DND-41 (cell line): Measurements from ENCODE around the gene EXT2.

Source experiments
- ATAC-seq: fragments of 200-7000 bp; cut with Tn5 transposase; 3 replicates; pipeline ENCODE4 v1.9.1; 2021; ENCODE audit warnings: low read depth; ENCODE audit not compliant: insufficient read depth
- DNase-seq: peaks from one replicate; pipeline ENCODE4 v3.0.0-alpha.2; 2020
- H2AFZ ChIP-seq: 2 replicates; pipeline ENCODE4 v1.6.0; 2012; ENCODE audit warnings: low read depth, low read length
- H3K27ac ChIP-seq: 2 replicates; pipeline ENCODE4 v1.5.1; 2012; ENCODE audit warnings: low read length, inconsistent platforms
- H3K27me3 ChIP-seq: fragments of 200-600 bp; sonication (generic); 2 replicates; pipeline ENCODE4 v1.6.0; 2012; ENCODE audit warnings: low read length, mild to moderate bottlenecking, inconsistent platforms; ENCODE audit not compliant: insufficient read depth, poor library complexity
- H3K36me3 ChIP-seq: 2 replicates; pipeline ENCODE4 v1.5.1; 2012; ENCODE audit warnings: low read length, inconsistent platforms; ENCODE audit not compliant: insufficient read depth
- H3K4me1 ChIP-seq: 2 replicates; pipeline ENCODE4 v1.5.1; 2012; ENCODE audit warnings: mild to moderate bottlenecking, low read length; ENCODE audit not compliant: insufficient read depth
- H3K4me2 ChIP-seq: 2 replicates; pipeline ENCODE4 v1.6.0; 2012; ENCODE audit warnings: mild to moderate bottlenecking, moderate library complexity, low read length, inconsistent platforms; ENCODE audit not compliant: insufficient read depth
- H3K4me3 ChIP-seq, 2 experiments: fragments of 200-600 bp in 1 of 2; shearing (Covaris generic) in 1 of 2; 2 replicates each; pipeline ENCODE4 v1.5.1; 2012 to 2016; ENCODE audit warnings: inconsistent platforms in 2 of 2, low read length in 2 of 2, mild to moderate bottlenecking in 2 of 2, low read depth in 1 of 2, moderate library complexity in 1 of 2
- H3K79me2 ChIP-seq: 2 replicates; pipeline ENCODE4 v1.6.0; 2012; ENCODE audit warnings: low read length, inconsistent platforms; ENCODE audit not compliant: insufficient read depth
- H3K9ac ChIP-seq: 2 replicates; pipeline ENCODE4 v1.6.0; 2012; ENCODE audit warnings: low read depth, mild to moderate bottlenecking, inconsistent platforms, low read length, moderate library complexity
- H3K9me3 ChIP-seq: 2 replicates; pipeline ENCODE4 v1.5.1; 2012; ENCODE audit warnings: low read length, moderate library complexity, mild to moderate bottlenecking, inconsistent platforms; ENCODE audit not compliant: insufficient read depth, severe bottlenecking
- H4K20me1 ChIP-seq: 2 replicates; pipeline ENCODE4 v1.6.0; 2012; ENCODE audit warnings: low read length; ENCODE audit not compliant: insufficient read depth
- EZH2 ChIP-seq: IDR thresholded peaks from 3 replicates; pipeline ENCODE4 v1.6.1; 2012; ENCODE audit warnings: borderline replicate concordance, low read depth, mild to moderate bottlenecking, moderate library complexity, low read length, inconsistent platforms; ENCODE audit not compliant: severe bottlenecking
- TF ChIP-seq, protein P1 (sequence below): IDR thresholded peaks from 2 replicates; pipeline ENCODE4 v1.5.1; 2012; ENCODE audit warnings: borderline replicate concordance, low read length, moderate library complexity, mild to moderate bottlenecking; ENCODE audit not compliant: poor library complexity, severe bottlenecking; ENCODE audit errors: extremely low read depth

The EXT2 gene

GRCh38 chr11:44271286-44271685 lies 175.8 kb downstream of the EXT2 start:
- Histone ChIP-seq H3K4me2 (no peak overlapping the region), H3K9me3 (no peaks in the 10 kb centered on the region), H3K79me2 (no peaks in the 10 kb centered on the region), H3K9ac (no peak overlapping the region), H3K36me3 (no peaks in the 10 kb centered on the region), H3K27me3 (no peaks in the 10 kb centered on the region), H4K20me1 (no peaks in the 10 kb centered on the region), H3K4me1 (no peaks in the 10 kb centered on the region), H2AFZ (no peak overlapping the region), H3K27ac (no peak overlapping the region), H3K4me3 (no peak overlapping the region)
- DNase-seq (no peak), ATAC-seq (no peak)
- TF ChIP-seq EZH2: no peak
- TF ChIP-seq, protein P1, sequence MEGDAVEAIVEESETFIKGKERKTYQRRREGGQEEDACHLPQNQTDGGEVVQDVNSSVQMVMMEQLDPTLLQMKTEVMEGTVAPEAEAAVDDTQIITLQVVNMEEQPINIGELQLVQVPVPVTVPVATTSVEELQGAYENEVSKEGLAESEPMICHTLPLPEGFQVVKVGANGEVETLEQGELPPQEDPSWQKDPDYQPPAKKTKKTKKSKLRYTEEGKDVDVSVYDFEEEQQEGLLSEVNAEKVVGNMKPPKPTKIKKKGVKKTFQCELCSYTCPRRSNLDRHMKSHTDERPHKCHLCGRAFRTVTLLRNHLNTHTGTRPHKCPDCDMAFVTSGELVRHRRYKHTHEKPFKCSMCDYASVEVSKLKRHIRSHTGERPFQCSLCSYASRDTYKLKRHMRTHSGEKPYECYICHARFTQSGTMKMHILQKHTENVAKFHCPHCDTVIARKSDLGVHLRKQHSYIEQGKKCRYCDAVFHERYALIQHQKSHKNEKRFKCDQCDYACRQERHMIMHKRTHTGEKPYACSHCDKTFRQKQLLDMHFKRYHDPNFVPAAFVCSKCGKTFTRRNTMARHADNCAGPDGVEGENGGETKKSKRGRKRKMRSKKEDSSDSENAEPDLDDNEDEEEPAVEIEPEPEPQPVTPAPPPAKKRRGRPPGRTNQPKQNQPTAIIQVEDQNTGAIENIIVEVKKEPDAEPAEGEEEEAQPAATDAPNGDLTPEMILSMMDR: no peak

- Histone ChIP-seq H3K36me3 (no peaks in the 10 kb centered on the region), H3K4me1 (no peaks in the 10 kb centered on the region), H3K4me2 (no peak overlapping the region), H3K27ac (no peak overlapping the region), H3K9me3 (no peaks in the 10 kb centered on the region), H3K9ac (no peak overlapping the region), H2AFZ (no peak overlapping the region), H3K4me3 (no peak overlapping the region), H4K20me1 (no peaks in the 10 kb centered on the region), H3K79me2 (no peaks in the 10 kb centered on the region), H3K27me3 (no peaks in the 10 kb centered on the region)
- DNase-seq (no peak), ATAC-seq (no peak)
- TF ChIP-seq EZH2: no peak
- TF ChIP-seq, protein P1: no peak
These were observed 178.9 kb downstream of the EXT2 start for GRCh38 chr11:44274404-44274803.

DNA sequence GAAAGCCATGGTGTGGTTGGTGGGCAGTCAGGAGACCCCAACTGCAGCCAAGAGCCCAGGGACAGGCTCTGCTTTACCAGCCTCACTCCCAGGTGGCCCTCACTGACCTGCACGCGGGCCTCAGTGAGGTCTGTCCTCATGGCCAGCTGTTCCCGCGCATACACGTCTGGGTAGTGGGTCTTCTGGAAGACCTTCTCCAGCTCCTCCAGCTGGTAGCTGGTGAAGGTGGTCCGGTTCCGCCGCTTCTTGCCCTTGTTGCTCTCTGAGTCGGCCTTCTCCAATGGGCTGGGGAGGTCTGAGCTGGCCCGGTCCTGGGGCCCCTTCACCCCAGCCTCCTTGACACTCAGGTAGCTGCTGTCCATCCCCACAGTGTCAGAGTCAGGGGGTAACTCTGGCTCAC lies 179.8 kb downstream of the EXT2 start:
- Histone ChIP-seq H3K36me3 (no peaks in the 10 kb centered on the region), H3K9me3 (no peaks in the 10 kb centered on the region), H3K4me1 (no peaks in the 10 kb centered on the region), H3K4me3 (no peak overlapping the region), H3K27ac (no peak overlapping the region), H3K9ac (no peak overlapping the region), H3K27me3 (no peaks in the 10 kb centered on the region), H4K20me1 (no peaks in the 10 kb centered on the region), H3K4me2 (no peak overlapping the region), H3K79me2 (no peaks in the 10 kb centered on the region), H2AFZ (no peak overlapping the region)
- ATAC-seq (no peak), DNase-seq (no peak)
- TF ChIP-seq EZH2: no peak
- TF ChIP-seq, protein P1: no peak
